HG02759 (cell line): ENCODE data around the gene BCAR3.

Experiments
- ATAC-seq: cut with Tn5 transposase; IDR thresholded peaks from one replicate; pipeline ENCODE4 v1.9.1; 2021; ENCODE audit warnings: mild to moderate bottlenecking, moderate library complexity; ENCODE audit not compliant: unreplicated experiment

BCAR3 gene

GRCh38 chr1:93617670-93618499 is 63.8 kb downstream of the BCAR3 start:
- ATAC-seq: no peak

- no peak for ATAC-seq
Observed at GRCh38 chr1:93616996-93617669, 64.5 kb downstream of the BCAR3 start.

GRCh38 chr1:93616221-93616995 is 65.2 kb downstream of the BCAR3 start:
- ATAC-seq: no peak

GRCh38 chr1:93615582-93616150 is 66.0 kb downstream of the BCAR3 start:
- peak; percentile 75 for ATAC-seq

GRCh38 chr1:93614986-93615581 is 66.6 kb downstream of the BCAR3 start:
- peak; percentile 63 for ATAC-seq

GRCh38 chr1:93614541-93614940 is 67.1 kb downstream of the BCAR3 start:
- no peak for ATAC-seq

- ATAC-seq: no peak
Observed at GRCh38 chr1:93613898-93614297, 67.7 kb downstream of the BCAR3 start.

GRCh38 chr1:93612510-93612909 is 69.1 kb downstream of the BCAR3 start:
- ATAC-seq: no peak

GRCh38 chr1:93611668-93612067 is 70.0 kb downstream of the BCAR3 start:
- ATAC-seq: no peak

GRCh38 chr1:93609536-93609935 is 72.1 kb downstream of the BCAR3 start:
- no peak for ATAC-seq

- ATAC-seq: peak; percentile 33
Observed at GRCh38 chr1:93608187-93609109, 73.2 kb downstream of the BCAR3 start.

- ATAC-seq: peak; percentile 96
Observed at GRCh38 chr1:93607814-93608186, 73.8 kb downstream of the BCAR3 start.

- ATAC-seq: no peak
Observed at GRCh38 chr1:93605812-93606512, 75.7 kb downstream of the BCAR3 start.

- ATAC-seq: no peak
Observed at GRCh38 chr1:93605026-93605568, 76.5 kb downstream of the BCAR3 start.

GRCh38 chr1:93604411-93604810 is 77.2 kb downstream of the BCAR3 start:
- no peak for ATAC-seq

GRCh38 chr1:93603601-93604000 is 78.0 kb downstream of the BCAR3 start:
- no peak for ATAC-seq

- ATAC-seq: no peak
Observed at GRCh38 chr1:93603106-93603505, 78.5 kb downstream of the BCAR3 start.

GRCh38 chr1:93602101-93602500 is 79.5 kb downstream of the BCAR3 start:
- no peak for ATAC-seq

GRCh38 chr1:93601686-93602085 is 80.0 kb downstream of the BCAR3 start:
- no peak for ATAC-seq
